GM21723 (cell line): ENCODE measurements around the gene TFIP11.

Experiments
- ATAC-seq: cut with Tn5 transposase; IDR thresholded peaks from one replicate; pipeline ENCODE4 v1.9.1; 2021; ENCODE audit warnings: mild to moderate bottlenecking, moderate library complexity; ENCODE audit not compliant: unreplicated experiment

Gene TFIP11

GRCh38 chr22:26479792-26480610, 32.3 kb downstream of the TFIP11 start:
- no peak for ATAC-seq

GRCh38 chr22:26479043-26479791, 33.1 kb downstream of the TFIP11 start:
- ATAC-seq: no peak

- ATAC-seq: no peak
Measured at GRCh38 chr22:26477341-26477731, 34.9 kb downstream of the TFIP11 start.

- no peak for ATAC-seq
Measured at GRCh38 chr22:26476705-26477340, 35.5 kb downstream of the TFIP11 start.

GRCh38 chr22:26474682-26475081, 37.6 kb downstream of the TFIP11 start:
- ATAC-seq: no peak

- ATAC-seq: no peak
Measured at GRCh38 chr22:26471522-26471921, 40.8 kb downstream of the TFIP11 start.

GRCh38 chr22:26470807-26471206, 41.5 kb downstream of the TFIP11 start:
- ATAC-seq: no peak

GRCh38 chr22:26466196-26466595, 46.1 kb downstream of the TFIP11 start:
- ATAC-seq: no peak

GRCh38 chr22:26464312-26464711, 48.0 kb downstream of the TFIP11 start:
- no peak for ATAC-seq

- no peak for ATAC-seq
Measured at GRCh38 chr22:26463688-26464087, 48.6 kb downstream of the TFIP11 start.

GRCh38 chr22:26463101-26463661, 49.1 kb downstream of the TFIP11 start:
- ATAC-seq: no peak

- no peak for ATAC-seq
Measured at GRCh38 chr22:26462641-26463040, 49.6 kb downstream of the TFIP11 start.

GRCh38 chr22:26462051-26462450, 50.2 kb downstream of the TFIP11 start:
- ATAC-seq: no peak

GRCh38 chr22:26461188-26461810, 51.0 kb downstream of the TFIP11 start:
- no peak for ATAC-seq

- no peak for ATAC-seq
Measured at GRCh38 chr22:26460202-26460601, 52.1 kb downstream of the TFIP11 start.

- ATAC-seq: no peak
Measured at GRCh38 chr22:26457661-26458272, 54.5 kb downstream of the TFIP11 start.

GRCh38 chr22:26453812-26454500, 58.3 kb downstream of the TFIP11 start:
- ATAC-seq: no peak

- ATAC-seq: no peak
Measured at GRCh38 chr22:26453216-26453615, 59.1 kb downstream of the TFIP11 start.

- ATAC-seq: no peak
Measured at GRCh38 chr22:26452236-26453016, 59.8 kb downstream of the TFIP11 start.
